Astrocyte of the hippocampus (primary cell): ENCODE data around the gene ZBTB24.

ENCODE experiments used
- DNase-seq: peaks from one replicate; pipeline ENCODE4 v3.0.0; 2011; ENCODE audit warnings: low read depth, low spot score

Gene ZBTB24

DNA sequence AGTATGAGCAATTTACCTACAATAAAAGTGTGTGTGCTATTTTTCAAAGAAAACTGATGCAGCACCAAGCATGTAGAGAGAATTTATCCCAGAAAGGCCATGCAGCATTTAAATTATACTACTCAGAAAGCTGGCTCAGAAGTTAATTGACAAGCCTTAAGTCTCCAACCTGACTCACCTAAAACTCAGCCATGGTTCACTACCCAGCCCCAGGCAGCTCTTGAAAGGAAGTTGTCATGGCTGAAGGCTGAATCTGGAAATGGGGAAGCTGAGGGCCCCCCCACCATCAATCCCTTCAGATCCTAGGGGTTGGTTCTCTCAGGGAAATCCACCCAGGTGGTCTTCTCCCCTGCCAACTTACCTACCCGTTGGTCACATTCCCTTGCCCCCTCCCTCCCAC is 62.3 kb downstream of the ZBTB24 start:
- peak; percentile 23 for DNase-seq

DNA sequence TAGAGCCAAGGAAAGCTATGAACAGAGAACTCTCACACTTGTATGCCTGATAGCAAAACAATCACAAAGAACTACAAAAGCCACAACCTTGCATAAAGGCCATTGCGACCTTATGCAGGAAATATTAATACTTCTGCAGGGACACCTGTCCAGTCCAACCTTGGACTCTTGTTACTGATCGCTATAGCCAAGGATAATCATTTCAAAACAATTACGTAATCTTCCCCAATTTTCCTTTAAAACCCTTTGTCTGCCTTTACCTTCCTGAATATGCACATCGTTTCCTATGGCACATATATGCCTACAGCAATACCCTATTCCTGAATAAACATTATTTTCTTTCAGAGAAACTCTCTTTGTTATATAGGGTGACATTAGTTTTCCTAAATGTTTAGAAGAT is 65.4 kb downstream of the ZBTB24 start:
- no peak for DNase-seq
